Ishikawa (cell line): Measurements from ENCODE around the gene SYVN1.

Source experiments
- FOXM1 ChIP-seq: IDR thresholded peaks from 2 replicates; pipeline ENCODE4 v1.6.1; 2012; ENCODE audit warnings: low read depth, borderline replicate concordance
- MAX ChIP-seq: IDR thresholded peaks from 2 replicates; pipeline ENCODE4 v1.6.1; 2012
- NFIC ChIP-seq: IDR thresholded peaks from 2 replicates; pipeline ENCODE4 v1.6.1; 2012
- RAD21 ChIP-seq: IDR thresholded peaks from 2 replicates; pipeline ENCODE4 v1.6.1; 2012; ENCODE audit warnings: low read depth
- REST ChIP-seq: IDR thresholded peaks from 2 replicates; pipeline ENCODE4 v1.6.1; 2012; ENCODE audit warnings: low read depth, mild to moderate bottlenecking

GRCh38 chr11:65129649-65130441 is 4.5 kb downstream of the SYVN1 start:
- no peak for TF ChIP-seq MAX
- TF ChIP-seq NFIC, result no peak
- TF ChIP-seq RAD21, result no peak
- TF ChIP-seq FOXM1, result no peak
- TF ChIP-seq REST, result no peak
